HCT116 (cell line): Measurements from ENCODE around the gene FAM114A1. TPM values are rescaled to one million over a fixed set of nuclear protein-coding genes. Genes with fewer than 3 reads are reported as not detected.

Experiments used
- ATAC-seq: fragments of 200-7000 bp; cut with Tn5 transposase; 2 replicates; pipeline ENCODE4 v1.9.1; 2020; ENCODE audit warnings: mild to moderate bottlenecking, moderate library complexity
- BruUV-seq: library from RNA; stranded (reverse); fragments of 400-500 nt; replicated peaks from 2 replicates; lab custom pipeline; 2021; lab: Mats Ljungman, UMichigan
- CTCF ChIA-PET: fragments of 300-600 bp; sonication (Branson Sonifier 250); formaldehyde crosslinking; loops from one replicate; lab custom pipeline; 2021; ENCODE audit warnings: antibody characterized with exemption; lab: Charles Lee
- POLR2A ChIA-PET: fragments of 300-600, 350-600 bp; sonication (Branson Sonifier 250); formaldehyde crosslinking; loops from one replicate; lab custom pipeline; 2021; ENCODE audit warnings: antibody characterized with exemption; lab: Charles Lee
- RAD21 ChIA-PET, 2 experiments: fragments of 300-600 bp; sonication (Branson Sonifier 250); formaldehyde crosslinking; loops; one replicate each; lab custom pipeline; 2023; ENCODE audit warnings: low total read pairs in 2 of 2; ENCODE audit not compliant: uncharacterized antibody in 2 of 2, unreplicated experiment in 2 of 2, low non-redundant PET in 1 of 2; lab: Charles Lee
- DNase-seq: peaks from one replicate; pipeline ENCODE4 v3.0.0-alpha.2; 2010; ENCODE audit warnings: low read depth, low spot score
- H2AFZ ChIP-seq: fragments of 200-600 bp; shearing (Covaris generic), sonication (generic); 2 replicates; pipeline ENCODE4 v1.6.1; 2017; ENCODE audit warnings: low read depth, mixed run types, mixed read lengths, antibody characterized with exemption, low read length; ENCODE audit not compliant: poor library complexity, severe bottlenecking
- H3K27ac ChIP-seq: 2 replicates; pipeline ENCODE4 v1.5.1; 2012; ENCODE audit warnings: low read depth, low read length
- H3K27me3 ChIP-seq: fragments of 200-600 bp; sonication (generic); 2 replicates; pipeline ENCODE4 v1.6.1; 2016; ENCODE audit warnings: mixed run types, low read length, mixed read lengths; ENCODE audit not compliant: insufficient read depth
- H3K36me3 ChIP-seq, 2 experiments: fragments of 200-500 bp in 1 of 2; fragments of 200-600 bp in 1 of 2; sonication (Bioruptor generic) in 1 of 2; sonication (generic) in 1 of 2; 2 replicates each; pipeline versions ENCODE4 v1.5.1 to v1.6.1; 2014 to 2016; ENCODE audit warnings: low read length in 2 of 2, inconsistent platforms in 1 of 2, mixed read lengths in 1 of 2, mixed run types in 1 of 2; ENCODE audit not compliant: insufficient read depth in 2 of 2, control insufficient read depth in 1 of 2
- H3K4me1 ChIP-seq, 2 experiments: fragments of 200-600 bp in 1 of 2; sonication (generic) in 1 of 2; 2 replicates each; pipeline versions ENCODE4 v1.5.1 to v1.6.1; 2012 to 2017; ENCODE audit warnings: low read length in 2 of 2, inconsistent platforms in 1 of 2, mild to moderate bottlenecking in 1 of 2, mixed read lengths in 1 of 2, mixed run types in 1 of 2, moderate library complexity in 1 of 2; ENCODE audit not compliant: insufficient read depth in 2 of 2, control insufficient read depth in 1 of 2
- H3K4me2 ChIP-seq: fragments of 200-600 bp; sonication (generic); 2 replicates; pipeline ENCODE4 v1.6.1; 2017; ENCODE audit warnings: mixed run types, low read length, mixed read lengths
- H3K4me3 ChIP-seq, 2 experiments: fragments of 200-600 bp in 1 of 2; sonication (generic) in 1 of 2; replicated peaks in 1 of 2; 2 replicates each; pipeline ENCODE4 v1.5.1; 2011 to 2016; ENCODE audit warnings: low read length in 2 of 2, control low read depth in 1 of 2, low read depth in 1 of 2, mild to moderate bottlenecking in 1 of 2, mixed read lengths in 1 of 2, mixed run types in 1 of 2
- H3K79me2 ChIP-seq: fragments of 200-600 bp; sonication (generic); 2 replicates; pipeline ENCODE4 v1.6.1; 2017; ENCODE audit warnings: mild to moderate bottlenecking, mixed run types, low read length, moderate library complexity, mixed read lengths; ENCODE audit not compliant: insufficient read depth
- H3K9ac ChIP-seq: fragments of 200-600 bp; sonication (generic); 2 replicates; pipeline ENCODE4 v1.6.1; 2016; ENCODE audit warnings: low read length, mixed read lengths
- H3K9me2 ChIP-seq: fragments of 200-600 bp; sonication (generic), shearing (Covaris generic); 2 replicates; pipeline ENCODE4 v1.6.1; 2017; ENCODE audit warnings: mixed run types, mild to moderate bottlenecking, moderate library complexity; ENCODE audit not compliant: insufficient read depth
- H3K9me3 ChIP-seq, 2 experiments: fragments of 200-500 bp in 1 of 2; fragments of 200-600 bp in 1 of 2; sonication (Bioruptor generic) in 1 of 2; sonication (generic) in 1 of 2; 2 replicates each; pipeline ENCODE4 v1.6.1; 2014 to 2017; ENCODE audit warnings: low read length in 2 of 2, mixed read lengths in 2 of 2, inconsistent platforms in 1 of 2, low read depth in 1 of 2, mild to moderate bottlenecking in 1 of 2, mixed run types in 1 of 2, moderate library complexity in 1 of 2; ENCODE audit not compliant: control insufficient read depth in 1 of 2, insufficient read depth in 1 of 2
- H4K20me1 ChIP-seq: fragments of 200-600 bp; sonication (generic), shearing (Covaris generic); 2 replicates; pipeline ENCODE4 v1.6.1; 2017; ENCODE audit warnings: mixed run types, mild to moderate bottlenecking, moderate library complexity; ENCODE audit not compliant: insufficient read depth
- ATF3 ChIP-seq: IDR thresholded peaks from 2 replicates; pipeline ENCODE4 v1.6.1; 2012
- EGR1 ChIP-seq: IDR thresholded peaks from 2 replicates; pipeline ENCODE4 v1.6.1; 2012; ENCODE audit warnings: low read depth
- ELF1 ChIP-seq: IDR thresholded peaks from 2 replicates; pipeline ENCODE4 v1.6.1; 2012; ENCODE audit warnings: low read depth, borderline replicate concordance
- EZH2 ChIP-seq: fragments of 200-600 bp; sonication (generic); IDR thresholded peaks from 2 replicates; pipeline ENCODE4 v1.6.1; 2017; ENCODE audit warnings: antibody characterized with exemption, mixed run types
- EZH2phosphoT487 ChIP-seq: fragments of 200-600 bp; IDR thresholded peaks from 2 replicates; pipeline ENCODE4 v1.6.1; 2018; ENCODE audit warnings: antibody characterized with exemption, borderline replicate concordance
- POLR2A ChIP-seq: IDR thresholded peaks from 2 replicates; pipeline ENCODE4 v1.7.0; 2011; ENCODE audit warnings: borderline replicate concordance; ENCODE audit not compliant: insufficient read depth, insufficient read length; ENCODE audit errors: extremely low read depth
- POLR2AphosphoS5 ChIP-seq: IDR thresholded peaks from 2 replicates; pipeline ENCODE4 v1.6.1; 2011; ENCODE audit warnings: mild to moderate bottlenecking, low read depth, low read length, moderate library complexity
- SIN3A ChIP-seq: IDR thresholded peaks from 2 replicates; pipeline ENCODE4 v1.6.1; 2012; ENCODE audit warnings: low read depth
- SRF ChIP-seq: IDR thresholded peaks from 2 replicates; pipeline ENCODE4 v1.6.1; 2012; ENCODE audit warnings: low read depth
- ZBTB33 ChIP-seq: IDR thresholded peaks from 2 replicates; pipeline ENCODE4 v1.6.1; 2011; ENCODE audit warnings: mild to moderate bottlenecking, low read length, moderate library complexity; ENCODE audit not compliant: insufficient replicate concordance; ENCODE audit errors: extremely low read depth
- ZFX ChIP-seq: fragments of 450-650 bp; IDR thresholded peaks from 2 replicates; pipeline ENCODE4 v1.6.1; 2017
- intact Hi-C: fragments of 100-400 bp; cut with micrococcal nuclease; formaldehyde crosslinking; loops from 2 replicates; pipeline ENCODE4 v1.10.0; 2022
- total RNA-seq: library from RNA; stranded (reverse); gene quantifications from one replicate; pipeline ENCODE4 v1.2.1, GENCODE V29; 2021; ENCODE audit not compliant: unreplicated experiment
- TF ChIP-seq, protein P1 (sequence below): IDR thresholded peaks from 2 replicates; pipeline ENCODE4 v1.6.1; 2012
- TF ChIP-seq, protein P2 (sequence below), 3 experiments: fragments of 200-600 bp in 1 of 3; sonication (generic) in 1 of 3; IDR thresholded peaks in 2 of 3; conservative IDR thresholded peaks in 1 of 3; 2 replicates each; pipeline ENCODE4 v1.5.1; 2012 to 2017; ENCODE audit warnings: low read depth in 2 of 3, low read length in 2 of 3, antibody characterized with exemption in 1 of 3, borderline replicate concordance in 1 of 3, control low read depth in 1 of 3, mild to moderate bottlenecking in 1 of 3, mixed read lengths in 1 of 3, mixed run types in 1 of 3, moderate library complexity in 1 of 3; ENCODE audit not compliant: insufficient read depth in 1 of 3

Gene FAM114A1
- total RNA-seq, 1 experiment from 2014 or later = 35.6 TPM

GRCh38 chr4:38950159-38950558 lies 82.6 kb downstream of the FAM114A1 start:
- H4K20me1 ChIP-seq = no peaks in the 10 kb centered on the region
- BruUV-seq = no TSS peak
- no peak for TF ChIP-seq ELF1
- TF ChIP-seq ZBTB33 = no peak
- TF ChIP-seq, all 23 proteins: peak for 0
- intact Hi-C loops = no loop called here
- H3K9ac ChIP-seq = no peak overlapping the region
- ChIA-PET POLR2A (no interaction called here), RAD21 (no interaction called here), CTCF (no interaction called here)
- no peaks in the 10 kb centered on the region for H3K9me2 ChIP-seq
- H3K4me1 ChIP-seq = 0 out of 4 replicates have a peak, but pooled peaks cover 0 to 9% of the 10 kb centered on the region in 2 experiments
- H3K4me2 ChIP-seq = no peak overlapping the region
- no peaks in the 10 kb centered on the region for H3K9me3 ChIP-seq
- no peaks in the 10 kb centered on the region for H3K36me3 ChIP-seq
- ATAC-seq (no peak), DNase-seq (no peak)
- H2AFZ ChIP-seq = no peak overlapping the region
- H3K27ac ChIP-seq = no peak overlapping the region
- no peak overlapping the region for H3K4me3 ChIP-seq
- H3K79me2 ChIP-seq = no peaks in the 10 kb centered on the region
- H3K27me3 ChIP-seq = peaks cover 9% of the 10 kb centered on the region; the same call in 1 of the 2 replicates

DNA sequence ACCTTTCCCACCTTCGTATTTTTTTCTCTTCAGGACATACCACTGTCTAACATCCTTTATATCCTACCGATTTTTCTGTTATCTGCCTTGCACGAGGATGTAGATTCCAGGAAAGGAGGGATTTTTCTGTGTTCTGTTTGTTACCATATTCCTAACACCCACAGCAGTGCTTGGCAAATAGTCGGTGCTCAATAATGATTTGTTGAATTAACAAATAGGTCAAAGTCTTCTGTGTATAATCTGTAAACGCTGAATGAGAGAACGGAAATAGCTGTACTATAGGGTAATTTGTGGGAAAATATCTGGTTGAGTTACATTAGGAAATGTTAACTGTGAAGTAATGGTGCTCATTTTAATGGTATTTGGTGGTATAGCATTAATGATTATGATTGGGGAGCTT lies 83.1 kb downstream of the FAM114A1 start:
- no peaks in the 10 kb centered on the region for H3K36me3 ChIP-seq
- no TSS peak for BruUV-seq
- H3K4me1 ChIP-seq = 0 out of 4 replicates have a peak, but pooled peaks cover 0 to 9% of the 10 kb centered on the region in 2 experiments
- H2AFZ ChIP-seq = no peak overlapping the region
- DNase-seq (no peak), ATAC-seq (no peak)
- H3K27me3 ChIP-seq = peaks cover 9% of the 10 kb centered on the region; the same call in 1 of the 2 replicates
- ChIA-PET POLR2A (no interaction called here), CTCF (no interaction called here), RAD21 (no interaction called here)
- H3K9ac ChIP-seq = no peak overlapping the region
- H3K4me2 ChIP-seq = no peak overlapping the region
- no peaks in the 10 kb centered on the region for H3K79me2 ChIP-seq
- H3K4me3 ChIP-seq = no peak overlapping the region
- intact Hi-C loops = no loop called here
- no peaks in the 10 kb centered on the region for H4K20me1 ChIP-seq
- TF ChIP-seq, protein P1, sequence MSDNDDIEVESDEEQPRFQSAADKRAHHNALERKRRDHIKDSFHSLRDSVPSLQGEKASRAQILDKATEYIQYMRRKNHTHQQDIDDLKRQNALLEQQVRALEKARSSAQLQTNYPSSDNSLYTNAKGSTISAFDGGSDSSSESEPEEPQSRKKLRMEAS = no peak
- TF ChIP-seq EZH2 (no peak), SIN3A (no peak), ATF3 (no peak), ZFX (no peak), EGR1 (no peak), POLR2AphosphoS5 (no peak), SRF (no peak), EZH2phosphoT487 (no peak), POLR2A (no peak)
- TF ChIP-seq, protein P2, sequence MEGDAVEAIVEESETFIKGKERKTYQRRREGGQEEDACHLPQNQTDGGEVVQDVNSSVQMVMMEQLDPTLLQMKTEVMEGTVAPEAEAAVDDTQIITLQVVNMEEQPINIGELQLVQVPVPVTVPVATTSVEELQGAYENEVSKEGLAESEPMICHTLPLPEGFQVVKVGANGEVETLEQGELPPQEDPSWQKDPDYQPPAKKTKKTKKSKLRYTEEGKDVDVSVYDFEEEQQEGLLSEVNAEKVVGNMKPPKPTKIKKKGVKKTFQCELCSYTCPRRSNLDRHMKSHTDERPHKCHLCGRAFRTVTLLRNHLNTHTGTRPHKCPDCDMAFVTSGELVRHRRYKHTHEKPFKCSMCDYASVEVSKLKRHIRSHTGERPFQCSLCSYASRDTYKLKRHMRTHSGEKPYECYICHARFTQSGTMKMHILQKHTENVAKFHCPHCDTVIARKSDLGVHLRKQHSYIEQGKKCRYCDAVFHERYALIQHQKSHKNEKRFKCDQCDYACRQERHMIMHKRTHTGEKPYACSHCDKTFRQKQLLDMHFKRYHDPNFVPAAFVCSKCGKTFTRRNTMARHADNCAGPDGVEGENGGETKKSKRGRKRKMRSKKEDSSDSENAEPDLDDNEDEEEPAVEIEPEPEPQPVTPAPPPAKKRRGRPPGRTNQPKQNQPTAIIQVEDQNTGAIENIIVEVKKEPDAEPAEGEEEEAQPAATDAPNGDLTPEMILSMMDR (IDR thresholded peaks at IDR 0.05 in 2 of 3, conservative IDR thresholded peaks at IDR 0.05 in 1 of 3; ENCODE audit: borderline replicate concordance in 1 of 3, insufficient read depth in 1 of 3, low read depth in 2 of 3, low read length in 2 of 3) = no peak
- H3K27ac ChIP-seq = no peak overlapping the region
- H3K9me2 ChIP-seq = no peaks in the 10 kb centered on the region
- H3K9me3 ChIP-seq = no peaks in the 10 kb centered on the region
